Measurements from ENCODE around the gene HSPG2. TPM values are rescaled to one million over a fixed set of nuclear protein-coding genes. Genes with fewer than 3 reads are reported as not detected.

The HSPG2 gene
- total and polyA plus RNA-seq, 2 of the 8 experiments (the other 6 are each of a cell fraction or from before 2014, with no cell fraction given): 17.8 to 111 TPM

GRCh38 chr1:21874778-21875547 is 62.1 kb downstream of the HSPG2 start (continued):
- TF ChIP-seq CHD7 (IDR thresholded peaks at IDR 0.05; ENCODE audit: insufficient replicate concordance, low read length): no peak
- no peak for TF ChIP-seq KDM4A (IDR thresholded peaks at IDR 0.05; ENCODE audit: low read depth, low read length, severe bottlenecking)
- TF ChIP-seq MAFK (IDR thresholded peaks at IDR 0.05; ENCODE audit: low read depth, low read length): no peak
- no peak for TF ChIP-seq SAP30 (IDR thresholded peaks at IDR 0.05; ENCODE audit: insufficient read depth, insufficient replicate concordance, low read length)
- TF ChIP-seq E2F6 (IDR thresholded peaks at IDR 0.05): no peak
- no peak for TF ChIP-seq SIN3A (conservative IDR thresholded peaks at IDR 0.05 in 1 of 2, IDR thresholded peaks at IDR 0.05 in 1 of 2; ENCODE audit: low read depth in 1 of 2, low read length in 2 of 2)
- no peak for TF ChIP-seq CBX5 (IDR thresholded peaks at IDR 0.05; ENCODE audit: low read depth, low read length)
- TF ChIP-seq SP2 (IDR thresholded peaks at IDR 0.05; ENCODE audit: low read length): no peak
- no peak for TF ChIP-seq POLR2AphosphoS5 (IDR thresholded peaks at IDR 0.05; ENCODE audit: low read depth, low read length)
